ENCODE measurements around the gene IRAK2. TPM values are rescaled to one million over a fixed set of nuclear protein-coding genes. Genes with fewer than 3 reads are reported as not detected.

Gene IRAK2
- total RNA-seq, 1 donor from 2014 or later = 0.26 TPM

- Mint-ChIP-seq H3K36me3 (no peaks in the 10 kb centered on the region), H3K9me3 (no peaks in the 10 kb centered on the region), H3K27me3 (ENCODE audit: insufficient read depth, low read depth) (peaks cover 8% of the 10 kb centered on the region), H3K4me3 (no peak overlapping the region), H3K27ac (no peak overlapping the region), H3K4me1 (peaks cover 12% of the 10 kb centered on the region)
- H3K27me3 ChIP-seq = no peaks in the 10 kb centered on the region
- TF ChIP-seq EZH2 (IDR thresholded peaks at IDR 0.05) (no peak), CTCF (IDR thresholded peaks at IDR 0.05) (no peak), EZH2phosphoT487 (IDR thresholded peaks at IDR 0.05) (no peak)
- H2AFZ ChIP-seq (replicated peaks) = no peak overlapping the region
- no peak overlapping the region for H3K4me2 ChIP-seq
- no peak overlapping the region for H3K27ac ChIP-seq
- H3K9ac ChIP-seq = no peak overlapping the region
- H3K79me2 ChIP-seq (ENCODE audit: low read depth) = no peaks in the 10 kb centered on the region
- no peaks in the 10 kb centered on the region for H3K36me3 ChIP-seq
- H3K9me3 ChIP-seq (ENCODE audit: low read depth) = no peaks in the 10 kb centered on the region
- no peak overlapping the region for H3K4me3 ChIP-seq
- no peaks in the 10 kb centered on the region for H3K4me1 ChIP-seq
- no peak for DNase-seq (ENCODE audit: low spot score)
- H4K20me1 ChIP-seq (ENCODE audit: low read depth) = no peaks in the 10 kb centered on the region
- H3F3A ChIP-seq (ENCODE audit: low read depth) = no peaks in the 10 kb centered on the region
Measured at GRCh38 chr3:10223676-10224639, 59.2 kb downstream of the IRAK2 start.

DNA sequence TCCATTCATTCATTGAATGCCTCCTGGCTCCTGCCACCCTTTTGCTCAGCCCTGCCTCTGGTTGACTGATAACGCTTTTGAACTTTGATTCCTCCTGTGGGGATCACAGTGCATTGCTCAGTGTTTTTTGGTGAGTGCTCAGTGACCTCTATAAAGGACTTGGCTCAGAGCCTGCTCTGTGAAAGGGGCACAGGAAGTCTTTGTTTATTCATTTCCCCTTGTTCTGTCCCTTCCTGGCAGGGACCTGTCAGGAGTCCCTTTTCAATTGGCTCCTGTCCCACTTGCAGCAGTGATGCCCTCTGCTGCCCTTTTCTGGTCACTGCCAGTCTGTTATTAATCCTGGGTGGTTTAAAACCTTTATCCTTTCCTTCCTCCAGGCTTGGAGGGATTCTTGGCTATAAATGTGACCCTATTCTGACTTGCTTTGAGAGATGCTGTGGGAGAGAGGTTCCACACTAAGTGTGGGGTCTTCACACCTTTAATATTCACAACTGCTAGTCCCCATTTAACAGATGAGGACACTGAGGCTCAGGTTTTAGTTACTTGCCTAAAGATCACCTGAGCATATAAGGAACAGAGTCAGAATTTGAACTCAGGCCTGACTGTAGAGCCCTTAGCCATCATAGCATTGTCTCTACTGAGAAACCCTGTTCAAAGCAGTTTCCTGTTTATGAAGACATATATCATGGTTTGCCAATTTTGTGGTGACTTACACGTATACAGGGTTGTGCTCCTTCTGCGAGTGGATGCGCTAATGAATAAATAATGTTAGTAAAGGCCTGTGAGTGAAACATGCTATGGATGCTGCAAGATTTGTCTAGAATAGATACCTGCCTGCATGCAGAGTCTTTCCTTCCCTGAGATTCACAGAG is 60.3 kb downstream of the IRAK2 start:
- Histone ChIP-seq H3F3A (ENCODE audit: low read depth) (no peaks in the 10 kb centered on the region), H3K27me3 (no peaks in the 10 kb centered on the region), H3K9ac (no peak overlapping the region), H3K79me2 (ENCODE audit: low read depth) (no peaks in the 10 kb centered on the region), H4K20me1 (ENCODE audit: low read depth) (no peaks in the 10 kb centered on the region), H3K4me1 (no peaks in the 10 kb centered on the region), H3K4me3 (no peak overlapping the region), H2AFZ (replicated peaks) (no peak overlapping the region), H3K36me3 (no peaks in the 10 kb centered on the region), H3K9me3 (ENCODE audit: low read depth) (no peaks in the 10 kb centered on the region), H3K4me2 (no peak overlapping the region), H3K27ac (no peak overlapping the region)
- peak; percentile 78 for DNase-seq (ENCODE audit: low spot score)
- Mint-ChIP-seq H3K9me3 (no peaks in the 10 kb centered on the region), H3K4me3 (no peak overlapping the region), H3K36me3 (no peaks in the 10 kb centered on the region), H3K4me1 (peaks cover 12% of the 10 kb centered on the region), H3K27ac (peak overlapping the region; percentile 55), H3K27me3 (ENCODE audit: insufficient read depth, low read depth) (peaks cover 8% of the 10 kb centered on the region)
- TF ChIP-seq EZH2phosphoT487 (IDR thresholded peaks at IDR 0.05) (no peak), EZH2 (IDR thresholded peaks at IDR 0.05) (no peak), CTCF (IDR thresholded peaks at IDR 0.05) (peak; percentile 77)

GRCh38 chr3:10226293-10226692 is 61.6 kb downstream of the IRAK2 start:
- no peak overlapping the region for H3K27ac Mint-ChIP-seq
- TF ChIP-seq EZH2 (IDR thresholded peaks at IDR 0.05) = no peak
- TF ChIP-seq CTCF (IDR thresholded peaks at IDR 0.05) = no peak
- no peak for TF ChIP-seq EZH2phosphoT487 (IDR thresholded peaks at IDR 0.05)
- no peak overlapping the region for H3K4me2 ChIP-seq
- H3F3A ChIP-seq (ENCODE audit: low read depth) = no peaks in the 10 kb centered on the region
- H4K20me1 ChIP-seq (ENCODE audit: low read depth) = no peaks in the 10 kb centered on the region
- no peaks in the 10 kb centered on the region for H3K36me3 Mint-ChIP-seq
- no peaks in the 10 kb centered on the region for H3K9me3 Mint-ChIP-seq
- H3K9me3 ChIP-seq (ENCODE audit: low read depth) = no peaks in the 10 kb centered on the region
- peaks cover 12% of the 10 kb centered on the region for H3K4me1 Mint-ChIP-seq
- no peak overlapping the region for H3K9ac ChIP-seq
- no peak for DNase-seq (ENCODE audit: low spot score)
- H3K36me3 ChIP-seq = no peaks in the 10 kb centered on the region
- H2AFZ ChIP-seq (replicated peaks) = no peak overlapping the region
- H3K27me3 Mint-ChIP-seq (ENCODE audit: insufficient read depth, low read depth) = peaks cover 10% of the 10 kb centered on the region
- no peaks in the 10 kb centered on the region for H3K4me1 ChIP-seq
- H3K27ac ChIP-seq = no peak overlapping the region
- no peak overlapping the region for H3K4me3 Mint-ChIP-seq
- H3K79me2 ChIP-seq (ENCODE audit: low read depth) = no peaks in the 10 kb centered on the region
- no peak overlapping the region for H3K4me3 ChIP-seq
- no peaks in the 10 kb centered on the region for H3K27me3 ChIP-seq
